Retinal pigment epithelial cell (primary cell): ENCODE results near the gene GLO1.

Experiments used
- DNase-seq: peaks from one replicate; pipeline ENCODE4 v3.0.0-alpha.2; 2010; ENCODE audit warnings: low read depth
- H3K4me3 ChIP-seq: 2 replicates; pipeline ENCODE4 v1.5.1; 2011; ENCODE audit warnings: mild to moderate bottlenecking, low read length, control low read depth, moderate library complexity
- CTCF ChIP-seq: conservative IDR thresholded peaks from 2 replicates; pipeline ENCODE4 v1.5.1; 2011; ENCODE audit warnings: low read depth, low read length, control low read depth, inconsistent platforms

GLO1 gene

GRCh38 chr6:38722038-38722437 lies 19.1 kb upstream of the GLO1 start:
- DNase-seq = no peak
- TF ChIP-seq CTCF = no peak
- no peak overlapping the region for H3K4me3 ChIP-seq

GRCh38 chr6:38720295-38720694 lies 17.4 kb upstream of the GLO1 start:
- DNase-seq = peak; percentile 34
- peak; percentile 31 for TF ChIP-seq CTCF
- H3K4me3 ChIP-seq = no peak overlapping the region

- DNase-seq = no peak
- TF ChIP-seq CTCF = no peak
- H3K4me3 ChIP-seq = no peak overlapping the region
These were observed 16.4 kb upstream of the GLO1 start for GRCh38 chr6:38719358-38719757.

- H3K4me3 ChIP-seq = no peak overlapping the region
- no peak for TF ChIP-seq CTCF
- no peak for DNase-seq
These were observed 13.9 kb upstream of the GLO1 start for GRCh38 chr6:38716825-38717224.

- no peak for DNase-seq
- peak within 1 kb of the TSS; percentile 37 for H3K4me3 ChIP-seq
- no peak for TF ChIP-seq CTCF
These were observed 12.2 kb upstream of the GLO1 start, which contains the start of gene DNAH8 for GRCh38 chr6:38715016-38715689. DNAH8 (plus strand) TSS chr6:38715311; CDS start chr6:38722810, 7,499 bp downstream.

GRCh38 chr6:38714239-38715015 lies 11.5 kb upstream of the GLO1 start:
- H3K4me3 ChIP-seq = peak overlapping the region; percentile 37
- DNase-seq = no peak
- TF ChIP-seq CTCF = no peak

- DNase-seq = no peak
- TF ChIP-seq CTCF = no peak
- H3K4me3 ChIP-seq = no peak overlapping the region
These were observed 10.9 kb upstream of the GLO1 start for GRCh38 chr6:38713812-38714211.
